RWPE1 (cell line): ENCODE results near the gene LEMD2.
A peak's percentile ranks its signal among the peaks of the same experiment; 100 is the strongest.

ENCODE experiments used
- CTCF ChIA-PET: fragments of 350-600 bp; sonication (Branson Sonifier 250); formaldehyde crosslinking; extraction: SDS; loops from one replicate; lab custom pipeline; 2021; lab: Yijun Ruan, JAX
- POLR2A ChIA-PET: fragments of 400-600 bp; formaldehyde crosslinking; extraction: SDS; loops from one replicate; lab custom pipeline; 2020; ENCODE audit warnings: antibody characterized with exemption; ENCODE audit not compliant: low non-redundant PET; lab: Yijun Ruan, JAX
- DNase-seq: peaks from one replicate; pipeline ENCODE4 v3.0.0; 2012; ENCODE audit warnings: low spot score
- H3K27ac ChIP-seq: fragments of 450-650 bp; 2 replicates; pipeline ENCODE4 v1.5.1; 2017
- TF ChIP-seq, protein P1 (sequence below): fragments of 450-650 bp; conservative IDR thresholded peaks from 2 replicates; pipeline ENCODE4 v1.5.1; 2017; ENCODE audit warnings: low read depth, mild to moderate bottlenecking

The LEMD2 gene

DNA sequence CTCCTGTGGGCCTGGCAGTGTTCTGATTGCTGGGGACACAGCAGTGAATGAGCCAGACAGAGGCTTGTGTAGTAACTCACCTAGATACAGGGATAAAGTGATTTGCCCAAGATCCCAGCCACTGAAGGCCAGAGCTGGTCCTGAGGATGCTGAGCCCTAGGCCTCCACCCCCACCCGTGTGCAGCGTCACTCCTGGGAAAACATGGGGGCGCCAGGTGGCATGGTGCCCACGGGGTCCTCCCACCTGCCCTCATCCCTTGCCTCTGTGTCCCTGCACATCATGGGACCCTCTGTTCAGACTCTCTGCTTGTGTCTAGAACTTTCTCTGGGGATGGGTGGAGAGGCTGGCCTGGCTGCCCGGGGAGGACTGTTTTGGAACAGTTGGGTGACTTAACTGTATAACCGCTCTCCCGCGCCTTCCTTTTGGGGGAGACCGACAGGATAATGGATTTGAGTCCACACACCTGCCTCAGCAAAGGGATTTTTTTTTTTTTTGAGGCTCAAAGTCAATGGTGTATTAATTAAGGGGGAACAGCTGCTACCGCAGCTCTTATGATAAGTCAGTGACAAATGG is 19.6 kb downstream of the LEMD2 start:
- TF ChIP-seq, protein P1, sequence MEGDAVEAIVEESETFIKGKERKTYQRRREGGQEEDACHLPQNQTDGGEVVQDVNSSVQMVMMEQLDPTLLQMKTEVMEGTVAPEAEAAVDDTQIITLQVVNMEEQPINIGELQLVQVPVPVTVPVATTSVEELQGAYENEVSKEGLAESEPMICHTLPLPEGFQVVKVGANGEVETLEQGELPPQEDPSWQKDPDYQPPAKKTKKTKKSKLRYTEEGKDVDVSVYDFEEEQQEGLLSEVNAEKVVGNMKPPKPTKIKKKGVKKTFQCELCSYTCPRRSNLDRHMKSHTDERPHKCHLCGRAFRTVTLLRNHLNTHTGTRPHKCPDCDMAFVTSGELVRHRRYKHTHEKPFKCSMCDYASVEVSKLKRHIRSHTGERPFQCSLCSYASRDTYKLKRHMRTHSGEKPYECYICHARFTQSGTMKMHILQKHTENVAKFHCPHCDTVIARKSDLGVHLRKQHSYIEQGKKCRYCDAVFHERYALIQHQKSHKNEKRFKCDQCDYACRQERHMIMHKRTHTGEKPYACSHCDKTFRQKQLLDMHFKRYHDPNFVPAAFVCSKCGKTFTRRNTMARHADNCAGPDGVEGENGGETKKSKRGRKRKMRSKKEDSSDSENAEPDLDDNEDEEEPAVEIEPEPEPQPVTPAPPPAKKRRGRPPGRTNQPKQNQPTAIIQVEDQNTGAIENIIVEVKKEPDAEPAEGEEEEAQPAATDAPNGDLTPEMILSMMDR = no peak
- POLR2A ChIA-PET = interaction anchor here (1.1 kb wide), 1 partner anchor 58 kb away, joined by 4 read pairs; the partner anchor contains the start of gene UQCC2
- peak overlapping the region; percentile 41 for H3K27ac ChIP-seq
- CTCF ChIA-PET = interaction anchor here (0.7 to 5.4 kb wide), 4 partner anchors 7 to 612 kb away, joined by 3 to 41 read pairs (median 15); no protein-coding TSS in a partner anchor
- no peak for DNase-seq

DNA sequence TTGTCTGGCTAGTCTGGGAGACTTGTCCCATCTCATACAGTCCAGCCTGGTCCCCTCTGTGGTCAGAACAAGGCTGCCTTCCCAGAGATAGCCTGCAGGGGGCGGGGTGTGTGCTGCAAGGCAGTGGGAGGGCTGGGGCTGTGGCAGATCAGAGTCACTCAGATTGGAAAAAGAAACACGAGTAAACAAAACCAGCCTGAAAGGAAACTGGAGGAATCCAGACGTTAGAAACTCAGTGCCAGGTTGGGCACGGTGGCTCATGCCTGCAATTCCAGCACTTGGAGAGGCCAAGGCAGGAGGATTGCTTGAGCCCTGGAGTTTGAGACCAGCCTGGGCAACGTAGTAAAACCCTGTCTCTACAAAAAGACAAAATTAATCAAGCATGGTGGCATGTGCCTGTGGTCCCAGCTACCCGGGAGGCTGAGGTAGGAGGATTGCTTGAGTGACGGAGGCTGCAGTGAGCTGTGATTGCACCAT is 20.2 kb downstream of the LEMD2 start:
- TF ChIP-seq, protein P1 = peak; percentile 68
- CTCF ChIA-PET = interaction anchor here (0.5 to 1.9 kb wide), 8 partner anchors 18 to 395 kb away, joined by 3 to 8 read pairs (median 5); partner anchors contain the start of gene UQCC2
- peak overlapping the region; percentile 41 for H3K27ac ChIP-seq
- POLR2A ChIA-PET = no interaction called here
- peak; percentile 65 for DNase-seq

- POLR2A ChIA-PET = no interaction called here
- DNase-seq = no peak
- CTCF ChIA-PET = interaction anchor here (0.6 to 1.9 kb wide), 10 partner anchors 7 to 1604 kb away, joined by 3 to 8 read pairs (median 3); partner anchors contain the start of gene UQCC2
- TF ChIP-seq, protein P1 = no peak
- H3K27ac ChIP-seq = no peak overlapping the region
These were observed 21.7 kb downstream of the LEMD2 start for GRCh38 chr6:33766921-33767907.

GRCh38 chr6:33765368-33765767 is 23.6 kb downstream of the LEMD2 start:
- ChIA-PET POLR2A (no interaction called here), CTCF (interaction anchor here (0.7 kb wide), 1 partner anchor 54 kb away, joined by 4 read pairs; no protein-coding TSS in a partner anchor)
- H3K27ac ChIP-seq = no peak overlapping the region
- TF ChIP-seq, protein P1 = no peak
- DNase-seq = no peak

DNA sequence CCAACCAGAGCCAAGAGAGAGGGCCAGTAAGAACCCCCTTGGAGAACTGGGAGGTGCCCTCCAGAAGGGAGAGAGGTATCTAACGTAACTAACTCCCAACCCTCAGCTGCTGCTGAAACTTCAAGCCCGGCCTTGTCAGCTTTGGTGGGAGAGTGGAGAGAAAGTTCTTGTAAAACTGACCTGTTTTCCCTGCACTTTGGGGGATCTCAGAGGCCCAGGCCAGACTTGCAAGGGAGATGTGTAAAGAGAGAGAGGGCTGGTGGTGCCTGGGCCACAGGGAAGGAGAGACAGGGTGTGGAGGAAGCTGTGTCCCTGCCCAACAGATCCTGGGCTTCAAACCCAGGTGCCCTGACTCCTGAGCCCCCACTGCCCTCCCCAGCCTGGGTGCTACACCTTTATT is 24.9 kb downstream of the LEMD2 start:
- TF ChIP-seq, protein P1 = no peak

DNA sequence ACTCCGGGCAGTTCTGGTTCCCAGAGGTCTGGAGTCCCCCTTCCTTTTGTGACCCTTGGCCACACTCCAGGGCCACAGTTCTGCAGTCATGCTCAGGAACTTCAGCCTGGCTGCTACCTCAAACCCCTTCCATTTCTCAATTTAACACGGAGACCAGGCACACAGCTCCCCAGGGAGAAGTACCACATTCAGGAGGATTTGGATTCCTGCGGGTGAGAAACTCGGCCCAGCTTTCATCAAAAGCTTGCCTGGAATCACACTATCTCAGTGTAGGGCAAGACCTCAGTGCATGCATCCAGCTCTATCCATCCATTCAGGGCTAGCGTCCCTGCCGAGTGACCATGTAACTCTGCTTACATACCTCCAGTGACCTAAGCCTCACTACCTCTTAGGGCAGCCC is 25.4 kb downstream of the LEMD2 start:
- TF ChIP-seq, protein P1 = no peak
- POLR2A ChIA-PET = no interaction called here
- H3K27ac ChIP-seq = no peak overlapping the region
- CTCF ChIA-PET = interaction anchor here (0.7 to 4.8 kb wide), 4 partner anchors 8 to 379 kb away, joined by 3 to 40 read pairs (median 14); partner anchors contain the start of gene UQCC2
- DNase-seq = no peak

More for the DNA sequence above, 24.9 kb downstream of the LEMD2 start:
- ChIA-PET CTCF (interaction anchor here (0.7 to 4.8 kb wide), 3 partner anchors 25 to 379 kb away, joined by 3 to 40 read pairs (median 3); partner anchors contain the start of gene UQCC2), POLR2A (no interaction called here)
- no peak overlapping the region for H3K27ac ChIP-seq
- DNase-seq = no peak
